HK-2 (cell line): ENCODE results near the gene P3H2.

Source experiments
- DNase-seq: peaks from one replicate; pipeline ENCODE4 v3.0.0-alpha.2; 2018; ENCODE audit not compliant: unreplicated experiment

P3H2 gene

GRCh38 chr3:190125436-190126068 lies 4.9 kb upstream of the P3H2 start:
- no peak for DNase-seq

GRCh38 chr3:190124067-190124466 lies 3.4 kb upstream of the P3H2 start:
- DNase-seq = no peak

- DNase-seq = no peak
Observed at GRCh38 chr3:190122198-190122771, 1.6 kb upstream of the P3H2 start.

- DNase-seq = no peak
Observed at GRCh38 chr3:190121383-190121782, 686 bp upstream of the P3H2 start.

- no peak for DNase-seq
Observed at GRCh38 chr3:190121061-190121377, 322 bp upstream of the P3H2 start.

- no peak for DNase-seq
Observed at GRCh38 chr3:190119461-190120268, 1.0 kb downstream of the P3H2 start.

GRCh38 chr3:190118438-190118837 lies 2.3 kb downstream of the P3H2 start:
- DNase-seq = no peak

GRCh38 chr3:190117981-190118380 lies 2.7 kb downstream of the P3H2 start:
- DNase-seq = no peak

- DNase-seq = no peak
Observed at GRCh38 chr3:190116551-190117067, 4.1 kb downstream of the P3H2 start.

- no peak for DNase-seq
Observed at GRCh38 chr3:190110826-190111225, 9.9 kb downstream of the P3H2 start.

GRCh38 chr3:190109441-190109840 lies 11.3 kb downstream of the P3H2 start:
- DNase-seq = no peak

- DNase-seq = no peak
Observed at GRCh38 chr3:190108804-190109203, 11.9 kb downstream of the P3H2 start.

GRCh38 chr3:190105876-190106275 lies 14.8 kb downstream of the P3H2 start:
- no peak for DNase-seq

- no peak for DNase-seq
Observed at GRCh38 chr3:190101320-190102011, 19.2 kb downstream of the P3H2 start.

- no peak for DNase-seq
Observed at GRCh38 chr3:190099099-190099498, 21.6 kb downstream of the P3H2 start.

- DNase-seq = no peak
Observed at GRCh38 chr3:190097617-190098016, 23.1 kb downstream of the P3H2 start.

- no peak for DNase-seq
Observed at GRCh38 chr3:190097025-190097424, 23.7 kb downstream of the P3H2 start.

- no peak for DNase-seq
Observed at GRCh38 chr3:190096345-190096744, 24.4 kb downstream of the P3H2 start.

- DNase-seq = no peak
Observed at GRCh38 chr3:190094160-190094718, 26.5 kb downstream of the P3H2 start.

GRCh38 chr3:190092250-190092649 lies 28.4 kb downstream of the P3H2 start:
- DNase-seq = no peak

GRCh38 chr3:190089711-190090110 lies 31.0 kb downstream of the P3H2 start:
- DNase-seq = peak; percentile 66

GRCh38 chr3:190088890-190089289 lies 31.8 kb downstream of the P3H2 start:
- DNase-seq = no peak
